Measurements from ENCODE around the gene HSPBAP1. TPM values are rescaled to one million over a fixed set of nuclear protein-coding genes. Genes with fewer than 3 reads are reported as not detected.
A peak's percentile ranks its signal among the peaks of the same experiment; 100 is the strongest.

The HSPBAP1 gene
- total and polyA plus RNA-seq, 10 donors, result 16.9 to 42.9 (median 23.8) TPM

- H3K9me3 ChIP-seq, result no peaks in the 10 kb centered on the region
- peak overlapping the region in 5 of 8 donors; percentile 14 to 73 (median 53) for H3K27ac ChIP-seq
- intact Hi-C loops (cut with DNase I; ENCODE audit: low total_unique reads), result no loop called here
- H3K36me3 ChIP-seq, result peaks cover 0 to 44% (median 5%) of the 10 kb centered on the region in 6 donors
- H3K4me3 ChIP-seq, result peak overlapping the region in 1 of 8 donors; percentile 2
- H3K27me3 ChIP-seq (replicated peaks in 1 of 7), result no peaks in the 10 kb centered on the region
- no peak for DNase-seq
- H3K4me1 ChIP-seq, result peaks cover 0 to 41% (median 8%) of the 10 kb centered on the region in 6 donors
- 74 to 85% (median 78%) methylated on average over 3 of the region's 3 CpGs for WGBS, 5 donors
- TF ChIP-seq POLR2AphosphoS5 (IDR thresholded peaks at IDR 0.05), result no peak
- no peak for TF ChIP-seq CTCF (IDR thresholded peaks at IDR 0.05 in 8 of 11, conservative IDR thresholded peaks at IDR 0.05 in 3 of 11)
- no peak for TF ChIP-seq POLR2A (IDR thresholded peaks at IDR 0.05)
Measured at GRCh38 chr3:122773944-122774509, 19.6 kb downstream of the HSPBAP1 start.

DNA sequence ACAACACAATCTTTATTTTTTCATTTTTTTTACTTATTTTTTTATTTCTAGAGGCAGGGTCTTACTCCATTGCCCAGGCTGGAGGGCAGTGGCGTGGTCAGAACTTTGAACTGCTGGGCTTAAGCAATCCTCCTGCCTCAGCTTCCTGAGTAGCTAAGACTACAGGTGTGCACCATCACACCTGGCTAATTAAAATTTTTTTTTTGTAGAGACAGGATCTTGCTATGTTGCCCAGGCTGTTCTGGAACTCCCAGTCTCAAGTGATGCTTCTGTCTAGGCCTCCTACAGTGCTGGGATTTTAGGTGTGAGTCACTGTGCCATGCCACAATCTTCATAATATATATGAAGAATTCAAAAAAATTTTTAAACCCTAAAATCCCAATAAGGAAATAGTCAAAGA is 20.8 kb downstream of the HSPBAP1 start:
- WGBS, 5 donors, result 70 to 100% (median 86%) methylated on average over 1 of the region's 1 CpG
- Histone ChIP-seq H3K4me1 (peaks cover 0 to 53% (median 10%) of the 10 kb centered on the region in 6 donors), H3K36me3 (peaks cover 0 to 55% (median 5%) of the 10 kb centered on the region in 6 donors)

DNA sequence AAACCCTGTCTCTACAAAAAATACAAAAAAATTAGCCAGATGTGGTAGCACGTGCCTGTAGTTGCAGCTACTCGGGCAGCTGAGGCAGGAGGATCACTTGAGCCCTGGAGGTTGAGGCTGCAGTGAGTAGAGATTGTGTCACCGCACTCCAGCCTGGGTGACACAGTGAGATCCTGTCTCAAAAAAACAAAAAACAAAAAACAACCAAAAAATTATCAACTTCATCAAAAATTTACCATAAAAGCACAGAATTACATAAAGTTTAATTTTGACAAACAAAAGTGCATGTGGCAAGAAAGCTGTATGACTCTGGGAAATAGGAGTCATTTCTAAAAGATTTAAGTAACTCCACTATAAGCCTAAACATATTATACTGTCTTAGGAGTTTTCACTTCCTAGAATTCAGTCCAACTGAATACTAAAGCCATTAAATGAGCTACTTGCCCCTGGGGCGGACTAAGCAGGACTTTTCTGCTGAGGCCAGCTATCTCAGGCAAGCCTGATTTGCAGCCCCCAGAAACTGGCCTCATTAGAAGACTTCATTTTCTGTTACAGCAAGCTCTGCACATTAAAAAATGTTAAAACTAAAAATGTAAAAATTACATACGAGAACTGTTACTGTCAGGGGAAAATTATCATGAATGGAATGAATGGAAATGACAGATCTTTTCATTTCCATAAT is 23.0 kb downstream of the HSPBAP1 start:
- Histone ChIP-seq H3K36me3 (peaks cover 0 to 59% (median 4%) of the 10 kb centered on the region in 6 donors), H3K9me3 (no peaks in the 10 kb centered on the region), H3K27me3 (replicated peaks in 1 of 7) (no peaks in the 10 kb centered on the region), H3K27ac (peak overlapping the region in 7 of 8 donors; percentile 72 to 88 (median 86)), H3K4me3 (peak overlapping the region in 1 of 8 donors; percentile 49), H3K4me1 (peaks cover 0 to 73% (median 10%) of the 10 kb centered on the region in 6 donors)
- no peak for DNase-seq
- intact Hi-C loops (cut with DNase I; ENCODE audit: low total_unique reads), result no loop called here
- no peak for TF ChIP-seq POLR2AphosphoS5 (IDR thresholded peaks at IDR 0.05)
- TF ChIP-seq CTCF (IDR thresholded peaks at IDR 0.05 in 8 of 11, conservative IDR thresholded peaks at IDR 0.05 in 3 of 11), result no peak
- TF ChIP-seq POLR2A (IDR thresholded peaks at IDR 0.05), result no peak
- 87 to 90% (median 88%) methylated on average over 5 of the region's 5 CpGs for WGBS, 5 donors

More for the DNA sequence above, 20.8 kb downstream of the HSPBAP1 start:
- no peak for DNase-seq
- intact Hi-C loops (cut with DNase I; ENCODE audit: low total_unique reads), result no loop called here
- no peaks in the 10 kb centered on the region for H3K9me3 ChIP-seq
- H3K27ac ChIP-seq, result no peak overlapping the region
- TF ChIP-seq CTCF (IDR thresholded peaks at IDR 0.05 in 8 of 11, conservative IDR thresholded peaks at IDR 0.05 in 3 of 11) (no peak), POLR2A (IDR thresholded peaks at IDR 0.05) (no peak), POLR2AphosphoS5 (IDR thresholded peaks at IDR 0.05) (no peak)
- no peaks in the 10 kb centered on the region for H3K27me3 ChIP-seq (replicated peaks in 1 of 7)
- no peak overlapping the region for H3K4me3 ChIP-seq

Data from spleen (tissue), 11 donors.